K562 (cell line): ENCODE results near the gene INSM1.

Experiments used
- EP300 ChIP-seq: IDR thresholded peaks from 2 replicates; pipeline ENCODE4 v1.6.1; 2012; ENCODE audit warnings: low read length, improper control_type of control experiment
- FOXA1 ChIP-seq: fragments of 450-650 bp; IDR thresholded peaks from 2 replicates; pipeline ENCODE4 v1.6.1; 2016; ENCODE audit warnings: mild to moderate bottlenecking, borderline replicate concordance
- FOXK2 ChIP-seq, 2 experiments: fragments of 450-650 bp; IDR thresholded peaks in 1 of 2; conservative IDR thresholded peaks in 1 of 2; 2 replicates each; pipeline ENCODE4 v1.6.1; 2016; ENCODE audit warnings: low read depth in 2 of 2, mild to moderate bottlenecking in 1 of 2
- POLR2A ChIP-seq: fragments of 450-650 bp; conservative IDR thresholded peaks from 2 replicates; pipeline ENCODE4 v1.6.1; 2016
- RAD21 ChIP-seq, 2 experiments: fragments of 250-450 bp in 1 of 2; fragments of 450-650 bp in 1 of 2; sonication (Bioruptor Pico) in 1 of 2; formaldehyde crosslinking in 1 of 2; IDR thresholded peaks in 1 of 2; conservative IDR thresholded peaks in 1 of 2; 2 replicates each; pipeline versions ENCODE4 v1.4.0 to v1.8.0; 2020 to 2022; ENCODE audit warnings: mild to moderate bottlenecking in 2 of 2, moderate library complexity in 1 of 2
- RNF2 ChIP-seq: sonication (generic); IDR thresholded peaks from 2 replicates; pipeline ENCODE4 v1.6.1; 2016
- ZNF217 ChIP-seq: sonication (generic); formaldehyde crosslinking; IDR thresholded peaks from 2 replicates; pipeline ENCODE4 v1.8.0; 2022; ENCODE audit warnings: mild to moderate bottlenecking, missing genetic modification reagents
- TF ChIP-seq, protein P1 (sequence below): fragments of 450-650 bp; IDR thresholded peaks from 2 replicates; pipeline ENCODE4 v1.6.1; 2016; ENCODE audit warnings: missing biosample characterization, missing genetic modification characterization
- TF ChIP-seq, protein P2 (sequence below), 3 experiments: IDR thresholded peaks in 2 of 3; conservative IDR thresholded peaks in 1 of 3; 2 replicates each; pipeline ENCODE4 v1.5.1; 2011 to 2012; ENCODE audit warnings: low read length in 3 of 3, mild to moderate bottlenecking in 3 of 3, control low read depth in 2 of 3, improper control_type of control experiment in 1 of 3, inconsistent platforms in 1 of 3, low read depth in 1 of 3, mixed read lengths in 1 of 3, moderate library complexity in 1 of 3; ENCODE audit not compliant: insufficient read depth in 2 of 3
- TF ChIP-seq, protein P3 (sequence below): sonication (generic); formaldehyde crosslinking; IDR thresholded peaks from 2 replicates; pipeline ENCODE4 v1.8.1; 2022; ENCODE audit warnings: missing genetic modification reagents
- TF ChIP-seq, protein P4 (sequence below), 2 experiments: IDR thresholded peaks; 2 replicates each; pipeline ENCODE4 v1.6.1; 2011; ENCODE audit warnings: borderline replicate concordance in 1 of 2, control low read depth in 1 of 2, low read depth in 1 of 2, low read length in 1 of 2, mild to moderate bottlenecking in 1 of 2, mixed read lengths in 1 of 2, moderate library complexity in 1 of 2; ENCODE audit not compliant: insufficient read depth in 1 of 2, insufficient read length in 1 of 2, poor library complexity in 1 of 2, severe bottlenecking in 1 of 2; ENCODE audit errors: extremely low read depth in 1 of 2
- TF ChIP-seq, protein P5 (sequence below): fragments of 450-650 bp; IDR thresholded peaks from 2 replicates; pipeline ENCODE4 v1.6.1; 2016; ENCODE audit warnings: antibody characterized with exemption

DNA sequence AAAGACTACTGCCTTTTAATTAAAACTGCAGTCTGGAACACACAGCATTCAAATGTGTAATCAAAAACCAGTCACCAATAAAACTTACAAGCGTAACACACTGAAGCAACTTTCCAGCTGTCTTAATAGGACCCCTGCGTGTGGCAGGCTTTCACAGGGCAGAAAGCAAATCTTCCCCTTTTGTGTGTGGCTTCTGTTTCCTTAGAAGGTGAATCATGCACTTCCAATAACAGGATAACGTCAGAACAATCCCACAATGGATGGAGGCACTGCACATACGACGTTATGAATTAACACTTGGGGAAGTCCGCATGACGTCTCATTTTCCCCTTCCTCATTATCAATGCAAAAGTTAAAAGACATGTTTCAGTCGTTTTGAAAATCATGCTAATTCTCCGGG, 44.8 kb downstream of the INSM1 start:
- TF ChIP-seq FOXA1 (no peak), FOXK2 (conservative IDR thresholded peaks at IDR 0.05 in 1 of 2, IDR thresholded peaks at IDR 0.05 in 1 of 2; ENCODE audit: low read depth in 2 of 2) (no peak), RNF2 (no peak), EP300 (no peak), POLR2A (no peak), ZNF217 (CRISPR knock-in tag) (no peak), RAD21 (CRISPR knock-in tag; conservative IDR thresholded peaks at IDR 0.05 in 1 of 2, IDR thresholded peaks at IDR 0.05 in 1 of 2) (no peak)
- TF ChIP-seq, protein P1, sequence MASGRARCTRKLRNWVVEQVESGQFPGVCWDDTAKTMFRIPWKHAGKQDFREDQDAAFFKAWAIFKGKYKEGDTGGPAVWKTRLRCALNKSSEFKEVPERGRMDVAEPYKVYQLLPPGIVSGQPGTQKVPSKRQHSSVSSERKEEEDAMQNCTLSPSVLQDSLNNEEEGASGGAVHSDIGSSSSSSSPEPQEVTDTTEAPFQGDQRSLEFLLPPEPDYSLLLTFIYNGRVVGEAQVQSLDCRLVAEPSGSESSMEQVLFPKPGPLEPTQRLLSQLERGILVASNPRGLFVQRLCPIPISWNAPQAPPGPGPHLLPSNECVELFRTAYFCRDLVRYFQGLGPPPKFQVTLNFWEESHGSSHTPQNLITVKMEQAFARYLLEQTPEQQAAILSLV, result no peak
- TF ChIP-seq, protein P2, sequence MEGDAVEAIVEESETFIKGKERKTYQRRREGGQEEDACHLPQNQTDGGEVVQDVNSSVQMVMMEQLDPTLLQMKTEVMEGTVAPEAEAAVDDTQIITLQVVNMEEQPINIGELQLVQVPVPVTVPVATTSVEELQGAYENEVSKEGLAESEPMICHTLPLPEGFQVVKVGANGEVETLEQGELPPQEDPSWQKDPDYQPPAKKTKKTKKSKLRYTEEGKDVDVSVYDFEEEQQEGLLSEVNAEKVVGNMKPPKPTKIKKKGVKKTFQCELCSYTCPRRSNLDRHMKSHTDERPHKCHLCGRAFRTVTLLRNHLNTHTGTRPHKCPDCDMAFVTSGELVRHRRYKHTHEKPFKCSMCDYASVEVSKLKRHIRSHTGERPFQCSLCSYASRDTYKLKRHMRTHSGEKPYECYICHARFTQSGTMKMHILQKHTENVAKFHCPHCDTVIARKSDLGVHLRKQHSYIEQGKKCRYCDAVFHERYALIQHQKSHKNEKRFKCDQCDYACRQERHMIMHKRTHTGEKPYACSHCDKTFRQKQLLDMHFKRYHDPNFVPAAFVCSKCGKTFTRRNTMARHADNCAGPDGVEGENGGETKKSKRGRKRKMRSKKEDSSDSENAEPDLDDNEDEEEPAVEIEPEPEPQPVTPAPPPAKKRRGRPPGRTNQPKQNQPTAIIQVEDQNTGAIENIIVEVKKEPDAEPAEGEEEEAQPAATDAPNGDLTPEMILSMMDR (IDR thresholded peaks at IDR 0.05 in 2 of 3, conservative IDR thresholded peaks at IDR 0.05 in 1 of 3; ENCODE audit: insufficient read depth in 2 of 3, low read depth in 1 of 3, low read length in 3 of 3), result no peak
- TF ChIP-seq, protein P3, sequence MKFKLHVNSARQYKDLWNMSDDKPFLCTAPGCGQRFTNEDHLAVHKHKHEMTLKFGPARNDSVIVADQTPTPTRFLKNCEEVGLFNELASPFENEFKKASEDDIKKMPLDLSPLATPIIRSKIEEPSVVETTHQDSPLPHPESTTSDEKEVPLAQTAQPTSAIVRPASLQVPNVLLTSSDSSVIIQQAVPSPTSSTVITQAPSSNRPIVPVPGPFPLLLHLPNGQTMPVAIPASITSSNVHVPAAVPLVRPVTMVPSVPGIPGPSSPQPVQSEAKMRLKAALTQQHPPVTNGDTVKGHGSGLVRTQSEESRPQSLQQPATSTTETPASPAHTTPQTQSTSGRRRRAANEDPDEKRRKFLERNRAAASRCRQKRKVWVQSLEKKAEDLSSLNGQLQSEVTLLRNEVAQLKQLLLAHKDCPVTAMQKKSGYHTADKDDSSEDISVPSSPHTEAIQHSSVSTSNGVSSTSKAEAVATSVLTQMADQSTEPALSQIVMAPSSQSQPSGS (CRISPR knock-in tag), result no peak
- TF ChIP-seq, protein P4, sequence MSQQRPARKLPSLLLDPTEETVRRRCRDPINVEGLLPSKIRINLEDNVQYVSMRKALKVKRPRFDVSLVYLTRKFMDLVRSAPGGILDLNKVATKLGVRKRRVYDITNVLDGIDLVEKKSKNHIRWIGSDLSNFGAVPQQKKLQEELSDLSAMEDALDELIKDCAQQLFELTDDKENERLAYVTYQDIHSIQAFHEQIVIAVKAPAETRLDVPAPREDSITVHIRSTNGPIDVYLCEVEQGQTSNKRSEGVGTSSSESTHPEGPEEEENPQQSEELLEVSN (IDR thresholded peaks at IDR 0.05; ENCODE audit: borderline replicate concordance in 1 of 2, extremely low read depth in 1 of 2, insufficient read depth in 1 of 2, insufficient read length in 1 of 2, low read depth in 1 of 2, low read length in 1 of 2, poor library complexity in 1 of 2, severe bottlenecking in 1 of 2), result no peak
- TF ChIP-seq, protein P5, sequence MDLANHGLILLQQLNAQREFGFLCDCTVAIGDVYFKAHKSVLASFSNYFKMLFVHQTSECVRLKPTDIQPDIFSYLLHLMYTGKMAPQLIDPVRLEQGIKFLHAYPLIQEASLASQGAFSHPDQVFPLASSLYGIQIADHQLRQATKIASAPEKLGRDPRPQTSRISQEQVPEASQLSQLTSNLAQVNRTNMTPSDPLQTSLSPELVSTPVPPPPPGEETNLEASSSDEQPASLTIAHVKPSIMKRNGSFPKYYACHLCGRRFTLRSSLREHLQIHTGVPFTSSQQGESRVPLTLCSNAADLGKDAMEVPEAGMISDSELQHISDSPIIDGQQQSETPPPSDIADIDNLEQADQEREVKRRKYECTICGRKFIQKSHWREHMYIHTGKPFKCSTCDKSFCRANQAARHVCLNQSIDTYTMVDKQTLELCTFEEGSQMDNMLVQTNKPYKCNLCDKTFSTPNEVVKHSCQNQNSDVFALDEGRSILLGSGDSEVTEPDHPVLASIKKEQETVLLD, result no peak
